Activated naive CD4-positive, alpha-beta T cell treated with anti-CD3 and anti-CD28 coated beads, Interleukin-2, amount 50 U/mL, for 72 hours (primary cell): ENCODE results near the gene DNAJC5. TPM values are rescaled to one million over a fixed set of nuclear protein-coding genes. Genes with fewer than 3 reads are reported as not detected.

ENCODE experiments used
- ATAC-seq, 2 donors: fragments of 150-1000 bp; cut with Tn5 transposase; 2 replicates each; pipeline ENCODE4 v1.10.0; 2021; ENCODE audit warnings: mild to moderate bottlenecking in 2 of 2, moderate library complexity in 2 of 2
- DNase-seq, 2 donors: peaks; one replicate each; pipeline ENCODE4 v3.0.0; 2021 to 2022; ENCODE audit warnings: low spot score in 2 of 2
- H3K27ac Mint-ChIP-seq, 2 donors: one replicate each; pipeline ENCODE4 v1.8.0; 2022; ENCODE audit warnings: mild to moderate bottlenecking in 2 of 2, mixed read lengths in 2 of 2
- H3K36me3 Mint-ChIP-seq, 2 donors: one replicate each; pipeline ENCODE4 v1.8.0; 2022; ENCODE audit warnings: mixed read lengths in 2 of 2
- H3K9me3 Mint-ChIP-seq, 2 donors: one replicate each; pipeline ENCODE4 v1.8.0; 2022; ENCODE audit warnings: mixed read lengths in 2 of 2
- total RNA-seq, 2 donors: library from RNA; stranded (reverse); gene quantifications; one replicate each; pipeline ENCODE4 v1.2.3, GENCODE V29; 2022

Gene DNAJC5
- total RNA-seq, 2 donors from 2014 or later = 30.7 to 41.9 TPM

DNA sequence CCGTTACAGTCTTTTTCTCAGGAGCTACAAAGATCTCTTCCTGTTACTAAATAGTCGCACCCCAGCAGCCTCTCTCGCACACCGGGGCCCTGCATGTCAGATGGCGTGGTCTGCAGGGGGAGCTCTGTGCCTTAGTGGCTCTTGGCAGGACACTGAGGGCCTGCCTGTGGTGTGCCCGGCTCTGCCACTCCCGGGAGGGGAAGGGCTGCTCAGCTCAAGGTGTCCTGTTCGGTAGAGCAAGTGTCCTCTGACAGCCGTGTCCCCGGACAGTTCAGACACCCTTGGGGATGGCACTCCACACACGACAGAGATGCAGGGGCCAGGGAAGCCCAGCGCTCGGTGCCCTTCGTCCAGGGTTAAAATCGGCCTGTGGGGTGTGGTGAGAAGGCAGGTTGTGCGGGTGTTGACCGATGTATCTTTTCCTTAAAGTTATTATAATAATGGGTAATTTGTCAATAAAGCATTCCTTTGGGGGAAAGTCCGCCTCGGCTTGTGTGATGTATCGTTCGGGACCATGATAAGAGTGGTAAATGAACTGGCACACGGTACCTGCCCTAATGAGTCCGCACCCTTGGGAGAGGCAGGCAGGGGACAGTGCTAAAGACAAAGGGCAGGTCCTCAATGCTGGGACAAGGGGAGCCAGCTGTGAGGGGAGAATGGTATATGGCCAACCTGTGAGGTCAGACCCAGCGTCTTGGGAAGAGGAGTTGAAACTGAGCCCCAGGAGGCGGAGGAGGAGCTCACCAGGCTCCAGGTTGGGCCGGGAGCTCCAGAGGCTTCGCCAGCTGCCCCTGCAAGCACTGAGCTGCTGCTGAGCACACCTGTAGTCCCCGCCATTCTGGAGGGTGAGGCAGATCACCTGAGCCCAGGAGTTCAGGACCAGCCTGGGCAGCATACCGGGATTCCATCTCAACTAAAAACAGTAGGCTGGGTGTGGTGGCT, 3.6 kb upstream of the DNAJC5 start:
- H3K27ac Mint-ChIP-seq = no peak overlapping the region
- DNase-seq (no peak), ATAC-seq (no peak)
- H3K9me3 Mint-ChIP-seq = no peaks in the 10 kb centered on the region
- H3K36me3 Mint-ChIP-seq = peaks cover 9 to 11% of the 10 kb centered on the region in 2 donors

DNA sequence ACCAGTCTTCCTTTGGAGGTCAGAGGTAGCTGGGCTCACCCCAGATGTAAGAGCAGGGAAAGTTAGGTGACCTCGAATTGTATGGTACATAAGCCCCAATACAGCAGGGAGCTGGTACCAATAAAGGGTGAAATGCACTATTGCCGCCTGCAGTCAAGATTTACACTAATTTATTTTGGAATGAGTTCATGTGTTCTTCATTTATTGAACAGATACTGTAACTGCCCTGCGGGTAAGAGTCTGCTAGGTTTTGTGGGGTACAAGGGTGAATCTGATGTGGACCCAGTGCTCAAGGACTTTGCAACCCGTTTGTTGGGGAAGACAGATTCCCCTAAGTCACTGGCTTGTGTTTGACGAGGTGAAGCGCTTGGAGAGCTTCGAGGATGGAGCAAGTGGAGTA, 2.5 kb upstream of the DNAJC5 start:
- ATAC-seq (no peak), DNase-seq (no peak)
- Mint-ChIP-seq H3K36me3 (peaks cover 11 to 16% of the 10 kb centered on the region in 2 donors), H3K9me3 (no peaks in the 10 kb centered on the region), H3K27ac (peak overlapping the region in 1 of 2 donors; percentile 53)

DNA sequence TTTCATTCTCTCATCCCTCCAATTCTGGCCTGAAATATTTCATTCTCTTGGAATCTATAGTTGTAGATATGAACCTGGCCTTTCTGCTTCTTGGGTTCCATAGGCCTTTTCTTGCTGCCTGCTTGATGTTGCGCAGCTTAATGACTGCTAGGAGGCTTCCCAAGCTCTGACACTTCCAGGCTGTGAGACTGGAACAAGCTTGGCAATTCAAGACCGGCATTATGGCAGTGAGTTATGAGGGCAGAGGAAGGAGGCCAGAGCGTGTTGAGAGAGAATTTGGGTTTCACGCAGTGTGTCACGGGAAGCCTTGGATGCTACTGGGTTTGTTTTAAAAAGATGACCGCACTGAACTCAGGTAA, 948 bp upstream of the DNAJC5 start:
- H3K27ac Mint-ChIP-seq = peak overlapping the region; percentile 21 to 75
- DNase-seq (no peak), ATAC-seq (no peak)
- no peaks in the 10 kb centered on the region for H3K9me3 Mint-ChIP-seq
- peaks cover 8 to 26% of the 10 kb centered on the region in 2 donors for H3K36me3 Mint-ChIP-seq

DNA sequence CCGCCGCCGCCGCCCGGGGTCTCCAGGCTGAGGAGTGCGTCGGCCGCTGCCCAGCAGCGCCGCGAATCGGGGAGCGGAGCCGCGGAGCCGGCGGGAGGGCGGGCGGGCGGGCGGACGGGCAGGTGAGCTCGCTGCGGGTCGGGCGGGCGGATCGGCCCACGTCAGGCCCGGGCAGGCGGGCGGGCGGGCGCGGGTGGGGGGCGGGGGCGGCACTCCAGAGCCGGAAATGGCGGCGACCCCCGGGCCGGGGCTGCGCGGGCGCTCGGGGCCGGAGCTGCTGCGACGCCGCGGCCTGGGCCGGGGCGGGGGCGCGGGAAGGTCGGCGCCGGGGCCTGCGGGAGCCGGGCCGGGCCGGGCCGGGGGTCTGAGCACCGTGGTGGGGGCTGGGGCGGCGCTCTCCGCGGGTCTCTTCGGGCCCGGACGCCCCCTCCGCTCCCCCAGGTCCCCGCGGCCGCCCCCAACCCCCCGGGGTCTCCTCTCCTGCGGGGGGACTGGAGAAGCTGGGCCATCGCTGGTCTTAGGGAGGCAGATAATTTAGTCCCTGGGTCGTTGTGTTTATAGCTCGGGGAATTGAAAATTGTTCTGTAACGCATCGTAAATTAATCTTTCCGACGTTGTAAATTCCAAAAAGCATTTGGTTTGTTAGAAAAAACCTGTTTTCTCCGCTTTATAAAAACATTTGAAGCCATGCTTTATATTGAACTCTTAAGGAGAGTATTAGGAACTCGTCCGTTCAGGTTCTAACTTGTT, 451 bp downstream of the DNAJC5 start:
- DNase-seq = no peak
- peak in 1 of 2 donors; percentile 3 for ATAC-seq
- Mint-ChIP-seq H3K36me3 (peaks cover 8 to 26% of the 10 kb centered on the region in 2 donors), H3K27ac (peak overlapping the region; percentile 97 to 98), H3K9me3 (no peaks in the 10 kb centered on the region)

GRCh38 chr20:63895952-63896263, 982 bp downstream of the DNAJC5 start:
- peak overlapping the region; percentile 97 to 98 for H3K27ac Mint-ChIP-seq
- peaks cover 8 to 26% of the 10 kb centered on the region in 2 donors for H3K36me3 Mint-ChIP-seq
- ATAC-seq (peak; percentile 1 to 4), DNase-seq (no peak)
- no peaks in the 10 kb centered on the region for H3K9me3 Mint-ChIP-seq

- no peaks in the 10 kb centered on the region for H3K9me3 Mint-ChIP-seq
- ATAC-seq (peak; percentile 50 to 76), DNase-seq (peak; percentile 30 to 70)
- H3K36me3 Mint-ChIP-seq = peaks cover 8 to 26% of the 10 kb centered on the region in 2 donors
- H3K27ac Mint-ChIP-seq = peak overlapping the region; percentile 97 to 98
Observed at GRCh38 chr20:63896264-63897105, 1.6 kb downstream of the DNAJC5 start.

GRCh38 chr20:63897978-63898561, 3.1 kb downstream of the DNAJC5 start:
- DNase-seq (no peak), ATAC-seq (no peak)
- no peaks in the 10 kb centered on the region for H3K9me3 Mint-ChIP-seq
- H3K36me3 Mint-ChIP-seq = peaks cover 8 to 26% of the 10 kb centered on the region in 2 donors
- peak overlapping the region in 1 of 2 donors; percentile 46 for H3K27ac Mint-ChIP-seq

- DNase-seq (peak in 1 of 2 donors; percentile 17), ATAC-seq (no peak)
- peaks cover 8 to 26% of the 10 kb centered on the region in 2 donors for H3K36me3 Mint-ChIP-seq
- H3K9me3 Mint-ChIP-seq = no peaks in the 10 kb centered on the region
- peak overlapping the region; percentile 14 to 15 for H3K27ac Mint-ChIP-seq
Observed at GRCh38 chr20:63898882-63899558, 4.1 kb downstream of the DNAJC5 start.

DNA sequence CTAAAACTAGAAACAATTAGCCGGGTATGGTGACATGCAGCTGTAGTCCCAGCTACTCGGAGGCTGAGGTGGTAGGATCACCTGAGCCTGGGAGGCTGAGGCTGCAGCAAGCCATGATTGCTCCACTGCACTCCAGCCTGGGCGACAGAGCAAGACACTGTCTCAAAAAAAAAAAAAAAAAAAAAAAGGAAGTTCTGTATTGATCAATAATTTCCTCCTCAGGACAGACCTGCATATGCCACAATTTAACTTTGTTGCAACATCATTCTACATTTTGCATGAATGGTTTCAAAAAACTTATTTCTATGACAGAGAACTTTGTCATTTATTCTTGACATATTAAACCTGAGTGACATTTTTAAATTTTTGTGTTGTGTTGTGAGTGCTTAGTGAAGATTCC, 5.5 kb downstream of the DNAJC5 start:
- Mint-ChIP-seq H3K9me3 (no peaks in the 10 kb centered on the region), H3K27ac (no peak overlapping the region), H3K36me3 (peaks cover 8 to 26% of the 10 kb centered on the region in 2 donors)

DNA sequence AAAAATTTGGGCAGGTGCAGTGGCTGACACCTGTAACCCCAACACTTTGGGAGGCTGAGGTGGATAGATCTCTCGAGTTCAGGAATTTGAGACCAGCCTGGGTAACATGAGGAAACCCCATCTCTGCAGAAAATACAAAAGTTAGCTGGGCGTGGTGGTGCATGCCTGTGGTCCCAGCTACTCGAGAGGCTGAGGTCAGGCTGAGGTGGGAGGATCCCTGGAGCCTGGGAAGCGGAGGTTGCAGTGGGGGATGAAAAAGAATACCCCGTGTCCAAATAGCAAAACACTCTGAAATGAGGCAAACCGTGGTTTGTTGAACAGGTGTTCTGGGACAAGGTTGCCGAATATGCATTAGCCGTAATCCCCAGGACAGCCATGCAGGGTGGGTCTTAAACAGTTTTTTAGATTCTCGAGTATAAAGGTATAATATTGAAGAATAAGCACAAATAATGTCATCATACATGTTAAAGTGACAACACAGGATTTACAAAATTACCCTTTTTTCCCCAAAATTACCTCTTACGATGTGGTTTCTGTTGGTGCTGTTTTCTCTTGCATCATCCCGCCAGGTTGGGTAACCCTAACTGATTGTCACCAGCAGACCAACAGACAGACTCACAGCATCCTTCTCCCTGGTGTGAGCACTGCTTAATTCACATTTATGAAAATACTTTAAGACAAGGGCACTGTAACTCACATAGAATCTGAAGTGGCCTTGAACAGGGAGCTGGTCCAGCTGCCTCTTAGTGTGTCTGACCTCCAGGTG, 9.1 kb downstream of the DNAJC5 start:
- H3K27ac Mint-ChIP-seq = peak overlapping the region in 1 of 2 donors; percentile 97
- ATAC-seq (no peak), DNase-seq (no peak)
- no peaks in the 10 kb centered on the region for H3K9me3 Mint-ChIP-seq
- H3K36me3 Mint-ChIP-seq = no peaks in the 10 kb centered on the region

More for the DNA sequence above, 5.5 kb downstream of the DNAJC5 start:
- no peak for ATAC-seq
- no peak for DNase-seq

GRCh38 chr20:63908008-63908682, 13.2 kb downstream of the DNAJC5 start:
- H3K36me3 Mint-ChIP-seq = no peaks in the 10 kb centered on the region
- ATAC-seq = no peak
- H3K27ac Mint-ChIP-seq = peak overlapping the region in 1 of 2 donors; percentile 9
- no peak for DNase-seq
- H3K9me3 Mint-ChIP-seq = no peaks in the 10 kb centered on the region

- Mint-ChIP-seq H3K9me3 (no peaks in the 10 kb centered on the region), H3K36me3 (peaks cover 0 to 8% of the 10 kb centered on the region in 2 donors), H3K27ac (peak overlapping the region; percentile 28 to 77)
- DNase-seq (no peak), ATAC-seq (peak in 1 of 2 donors; percentile 68)
Observed at GRCh38 chr20:63911176-63911575, 16.2 kb downstream of the DNAJC5 start.

- peaks cover 0 to 8% of the 10 kb centered on the region in 2 donors for H3K36me3 Mint-ChIP-seq
- ATAC-seq (no peak), DNase-seq (no peak)
- no peaks in the 10 kb centered on the region for H3K9me3 Mint-ChIP-seq
- peak overlapping the region in 1 of 2 donors; percentile 55 for H3K27ac Mint-ChIP-seq
Observed at GRCh38 chr20:63913768-63914167, 18.8 kb downstream of the DNAJC5 start.

GRCh38 chr20:63915471-63915870, 20.5 kb downstream of the DNAJC5 start:
- Mint-ChIP-seq H3K9me3 (no peaks in the 10 kb centered on the region), H3K36me3 (peaks cover 0 to 8% of the 10 kb centered on the region in 2 donors), H3K27ac (peak overlapping the region in 1 of 2 donors; percentile 37)
- ATAC-seq (no peak), DNase-seq (no peak)
